Uterus (tissue), 4 donors: ENCODE data around the gene CENPN. TPM values are rescaled to one million over a fixed set of nuclear protein-coding genes. Genes with fewer than 3 reads are reported as not detected.

Source experiments
- DNase-seq, 2 donors: peaks; one replicate each; pipeline ENCODE4 v3.0.0-alpha.2; 2019 to 2020
- H3K27ac ChIP-seq, 2 donors: fragments of 200-600 bp; sonication (generic); 1 replicate in 1 of 2; 2 replicates in 1 of 2; pipeline ENCODE4 v1.5.1; 2016 to 2018
- H3K27me3 ChIP-seq, 2 donors: fragments of 200-600 bp; sonication (generic); one replicate each; pipeline ENCODE4 v1.5.1; 2018 to 2019; ENCODE audit warnings: control low read depth in 1 of 2
- H3K36me3 ChIP-seq, 2 donors: fragments of 200-600 bp; sonication (generic); one replicate each; pipeline ENCODE4 v1.5.1; 2019; ENCODE audit warnings: control low read depth in 1 of 2
- H3K4me1 ChIP-seq, 2 donors: fragments of 200-600 bp; sonication (generic); one replicate each; pipeline ENCODE4 v1.5.1; 2018 to 2019; ENCODE audit warnings: control low read depth in 1 of 2
- H3K4me3 ChIP-seq, 2 donors: fragments of 200-600 bp; sonication (generic); 1 replicate in 1 of 2; 2 replicates in 1 of 2; pipeline ENCODE4 v1.5.1; 2018 to 2019; ENCODE audit warnings: mild to moderate bottlenecking in 1 of 2
- H3K9me3 ChIP-seq, 2 donors: fragments of 200-600 bp; sonication (generic); one replicate each; pipeline ENCODE4 v1.5.1; 2019; ENCODE audit warnings: control low read depth in 1 of 2
- POLR2A ChIP-seq, 2 donors: fragments of 450-650 bp; IDR thresholded peaks; one replicate each; pipeline ENCODE4 v1.6.1; 2016; ENCODE audit warnings: antibody characterized with exemption in 2 of 2, mild to moderate bottlenecking in 1 of 2, moderate library complexity in 1 of 2
- intact Hi-C: fragments of 100-400 bp; cut with DNase I; formaldehyde crosslinking; loops from one replicate; pipeline ENCODE4 v1.15.1; 2023; ENCODE audit warnings: low total_unique reads
- total RNA-seq, 4 donors: library from RNA; depleted of rRNA in 3 of 4; stranded (reverse); fragments of >200 nt in 3 of 4; gene quantifications; one replicate each; pipeline versions ENCODE4 v1.1.0 to v1.2.4, GENCODE V29; 2014 to 2023
- TF ChIP-seq, protein P1 (sequence below), 4 experiments: fragments of 200-600 bp in 2 of 4; fragments of 450-650 bp in 2 of 4; sonication (generic) in 2 of 4; IDR thresholded peaks; one replicate each; pipeline ENCODE4 v1.5.1; 2016 to 2019; ENCODE audit warnings: antibody characterized with exemption in 4 of 4, mild to moderate bottlenecking in 2 of 4, moderate library complexity in 1 of 4
- donor health status: DM: yes; HTN: yes; CAD: no.

CENPN gene
- total RNA-seq, 4 donors from 2014 or later, result 2.8 to 20.0 TPM; not detected in 2

DNA sequence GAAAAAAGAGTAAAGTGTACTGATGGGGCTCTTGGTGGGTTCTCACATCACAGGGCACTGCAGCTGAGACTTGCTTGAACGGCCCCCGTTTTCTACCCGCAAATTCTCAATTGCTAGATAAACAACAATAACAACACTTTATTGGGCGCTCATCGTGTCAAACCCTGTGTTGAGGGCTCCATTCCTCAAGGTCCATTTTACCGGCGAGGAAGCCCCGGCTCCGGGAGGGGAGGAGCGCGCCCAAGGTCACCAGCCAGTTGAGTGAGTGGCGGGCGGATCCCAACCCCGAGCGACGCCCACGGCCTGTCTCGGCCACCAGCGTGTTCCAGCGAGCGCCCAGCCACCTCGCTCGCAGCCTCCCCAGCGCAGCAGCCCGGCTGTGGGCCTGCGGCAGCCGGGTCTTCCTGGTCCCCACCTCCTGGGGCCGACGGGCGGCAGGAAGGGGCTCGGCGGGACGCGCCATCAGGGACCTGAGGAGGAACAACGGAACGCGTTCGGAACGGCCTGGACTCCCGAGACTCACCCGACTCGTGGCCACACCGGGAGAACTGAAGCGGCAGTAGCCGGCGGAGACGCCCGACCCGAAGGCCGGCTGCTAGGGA is 702 bp upstream of the CENPN start:
- no peak for TF ChIP-seq POLR2A (IDR thresholded peaks at IDR 0.05)
- TF ChIP-seq, protein P1, sequence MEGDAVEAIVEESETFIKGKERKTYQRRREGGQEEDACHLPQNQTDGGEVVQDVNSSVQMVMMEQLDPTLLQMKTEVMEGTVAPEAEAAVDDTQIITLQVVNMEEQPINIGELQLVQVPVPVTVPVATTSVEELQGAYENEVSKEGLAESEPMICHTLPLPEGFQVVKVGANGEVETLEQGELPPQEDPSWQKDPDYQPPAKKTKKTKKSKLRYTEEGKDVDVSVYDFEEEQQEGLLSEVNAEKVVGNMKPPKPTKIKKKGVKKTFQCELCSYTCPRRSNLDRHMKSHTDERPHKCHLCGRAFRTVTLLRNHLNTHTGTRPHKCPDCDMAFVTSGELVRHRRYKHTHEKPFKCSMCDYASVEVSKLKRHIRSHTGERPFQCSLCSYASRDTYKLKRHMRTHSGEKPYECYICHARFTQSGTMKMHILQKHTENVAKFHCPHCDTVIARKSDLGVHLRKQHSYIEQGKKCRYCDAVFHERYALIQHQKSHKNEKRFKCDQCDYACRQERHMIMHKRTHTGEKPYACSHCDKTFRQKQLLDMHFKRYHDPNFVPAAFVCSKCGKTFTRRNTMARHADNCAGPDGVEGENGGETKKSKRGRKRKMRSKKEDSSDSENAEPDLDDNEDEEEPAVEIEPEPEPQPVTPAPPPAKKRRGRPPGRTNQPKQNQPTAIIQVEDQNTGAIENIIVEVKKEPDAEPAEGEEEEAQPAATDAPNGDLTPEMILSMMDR (IDR thresholded peaks at IDR 0.05), result no peak
- intact Hi-C loops, result loop anchor here (10.0 kb wide), 1 partner anchor 72 kb away; no protein-coding TSS in a partner anchor
- Histone ChIP-seq H3K27ac (peak overlapping the region; percentile 95 to 98), H3K4me3 (peak overlapping the region; percentile 81 to 92), H3K4me1 (peaks cover 4 to 5% of the 10 kb centered on the region in 2 donors), H3K36me3 (no peaks in the 10 kb centered on the region), H3K27me3 (no peaks in the 10 kb centered on the region), H3K9me3 (no peaks in the 10 kb centered on the region)
- DNase-seq, result peak; percentile 51 to 55

DNA sequence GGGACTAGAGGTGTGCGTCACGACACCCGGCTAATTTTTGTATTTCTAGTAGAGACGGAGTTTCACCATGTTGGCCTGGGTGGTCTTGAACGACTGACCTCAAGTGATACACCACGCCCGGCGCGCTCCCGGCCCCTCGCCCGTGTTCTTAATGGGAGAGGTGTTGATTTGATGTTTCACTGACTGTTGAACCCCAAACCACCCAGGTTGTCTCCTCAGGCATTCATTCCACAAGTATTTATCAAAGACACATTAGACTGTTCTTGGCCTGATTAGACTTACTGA is 1.4 kb downstream of the CENPN start:
- peaks cover 4 to 5% of the 10 kb centered on the region in 2 donors for H3K4me1 ChIP-seq
- H3K27ac ChIP-seq, result no peak overlapping the region
- intact Hi-C loops, result loop anchor here (10.0 kb wide), 1 partner anchor 74 kb away; no protein-coding TSS in a partner anchor
- no peaks in the 10 kb centered on the region for H3K9me3 ChIP-seq
- H3K36me3 ChIP-seq, result no peaks in the 10 kb centered on the region
- TF ChIP-seq POLR2A (IDR thresholded peaks at IDR 0.05), result no peak
- TF ChIP-seq, protein P1 (IDR thresholded peaks at IDR 0.05), result no peak
- DNase-seq, result peak in 1 of 2 donors; percentile 17
- no peaks in the 10 kb centered on the region for H3K27me3 ChIP-seq
- H3K4me3 ChIP-seq, result no peak overlapping the region

DNA sequence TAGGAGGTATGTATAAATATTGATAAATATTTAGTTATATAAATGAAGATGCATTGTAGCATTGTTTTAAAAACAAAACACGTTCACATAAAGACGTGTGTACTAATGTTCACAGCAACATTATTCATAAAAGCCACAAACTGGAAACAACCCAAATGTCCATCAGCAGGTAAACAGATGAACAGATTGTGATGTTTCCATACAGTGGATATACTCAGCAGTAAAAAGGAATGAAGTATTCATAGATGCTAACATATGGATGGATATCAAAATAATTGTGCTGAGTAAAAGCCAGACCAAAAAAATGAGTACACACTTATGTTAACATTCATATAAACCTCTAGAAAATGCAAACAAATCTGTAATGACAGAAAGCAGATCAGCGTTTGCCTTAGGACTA is 6.0 kb downstream of the CENPN start:
- H3K36me3 ChIP-seq, result no peaks in the 10 kb centered on the region

DNA sequence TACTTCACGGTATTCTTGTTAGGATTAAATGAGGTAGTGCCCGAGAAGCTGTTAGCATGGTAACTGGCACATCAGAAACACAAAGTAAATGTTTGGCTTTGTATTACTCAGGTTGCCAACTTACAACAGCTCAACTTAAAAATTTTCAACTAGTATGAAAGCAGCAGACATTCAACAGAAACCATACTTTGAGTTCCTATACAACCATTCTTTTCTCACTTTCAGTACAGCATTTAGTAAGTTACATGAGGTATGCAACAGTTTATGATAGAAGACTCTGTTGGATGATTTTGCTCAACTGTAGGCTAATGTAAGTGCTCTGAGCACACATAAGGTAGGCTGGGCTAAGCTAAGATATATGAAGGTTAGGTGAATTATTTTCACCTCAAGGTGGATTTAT is 7.7 kb downstream of the CENPN start:
- no peak for DNase-seq
- Histone ChIP-seq H3K36me3 (no peaks in the 10 kb centered on the region), H3K4me1 (no peaks in the 10 kb centered on the region), H3K27ac (no peak overlapping the region), H3K9me3 (no peaks in the 10 kb centered on the region), H3K4me3 (no peak overlapping the region), H3K27me3 (no peaks in the 10 kb centered on the region)
- no peak for TF ChIP-seq POLR2A (IDR thresholded peaks at IDR 0.05)
- TF ChIP-seq, protein P1 (IDR thresholded peaks at IDR 0.05), result no peak
- intact Hi-C loops, result no loop called here

More for the DNA sequence above, 6.0 kb downstream of the CENPN start:
- H3K27ac ChIP-seq, result no peak overlapping the region
- no peak overlapping the region for H3K4me3 ChIP-seq
- no peaks in the 10 kb centered on the region for H3K27me3 ChIP-seq
- no peak for DNase-seq
- intact Hi-C loops, result no loop called here
- no peaks in the 10 kb centered on the region for H3K4me1 ChIP-seq
- H3K9me3 ChIP-seq, result no peaks in the 10 kb centered on the region
- TF ChIP-seq POLR2A (IDR thresholded peaks at IDR 0.05), result no peak
- TF ChIP-seq, protein P1 (IDR thresholded peaks at IDR 0.05), result no peak

DNA sequence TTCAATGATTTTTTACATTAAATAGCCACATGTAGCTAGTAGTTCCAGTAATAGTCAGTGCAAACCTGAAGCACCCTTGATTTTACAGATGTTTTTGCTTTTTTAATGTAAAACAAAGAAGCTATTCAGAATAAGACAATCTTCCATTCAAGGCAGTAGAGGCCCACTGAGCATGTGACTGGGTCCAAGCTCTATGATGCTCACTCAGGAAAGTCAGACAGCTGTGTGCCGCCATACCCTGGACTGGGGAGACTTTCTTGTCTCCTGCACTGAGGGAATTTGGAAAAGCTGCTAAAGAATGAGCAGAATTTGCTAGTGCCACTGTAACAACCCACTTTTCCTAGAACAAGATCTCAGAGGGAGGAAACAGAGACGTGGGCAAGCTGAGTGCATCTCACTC is 11.5 kb downstream of the CENPN start:
- intact Hi-C loops, result no loop called here
- Histone ChIP-seq H3K27ac (no peak overlapping the region), H3K9me3 (no peaks in the 10 kb centered on the region), H3K4me1 (no peaks in the 10 kb centered on the region), H3K4me3 (no peak overlapping the region), H3K27me3 (no peaks in the 10 kb centered on the region), H3K36me3 (no peaks in the 10 kb centered on the region)
- no peak for DNase-seq
- TF ChIP-seq, protein P1 (IDR thresholded peaks at IDR 0.05), result no peak
- no peak for TF ChIP-seq POLR2A (IDR thresholded peaks at IDR 0.05)
